ENCODE data around the gene COL5A1. TPM values are rescaled to one million over a fixed set of nuclear protein-coding genes. Genes with fewer than 3 reads are reported as not detected.

COL5A1 gene
- total RNA-seq, 4 donors from 2014 or later: 4.8 to 16.5 (median 9.4) TPM

DNA sequence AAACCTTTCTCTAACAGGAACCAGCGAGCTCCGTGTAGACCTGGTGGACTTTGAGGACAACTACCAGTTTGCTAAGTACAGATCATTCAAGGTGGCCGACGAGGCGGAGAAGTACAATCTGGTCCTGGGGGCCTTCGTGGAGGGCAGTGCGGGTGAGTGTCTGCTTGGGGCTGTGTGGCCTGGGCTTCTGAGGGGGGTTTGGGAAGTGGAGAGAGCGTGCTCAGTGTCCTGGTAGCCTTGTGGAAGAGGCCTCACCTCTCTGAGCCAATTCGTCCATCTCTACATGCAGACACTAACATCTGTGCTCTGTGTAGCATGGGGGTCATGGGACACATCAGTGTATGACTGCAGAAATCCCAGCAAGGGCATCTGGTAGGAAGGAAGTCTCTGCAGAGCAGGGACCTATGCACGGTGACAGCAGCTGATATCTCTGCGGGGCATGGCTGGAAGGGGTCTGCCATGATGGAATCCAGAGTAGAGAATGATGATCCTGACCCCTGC is 244.9 kb downstream of the COL5A1 start:
- Histone ChIP-seq H3K4me3 (replicated peaks in 1 of 3) (no peak overlapping the region), H3K27ac (no peak overlapping the region), H3K27me3 (no peaks in the 10 kb centered on the region), H3K4me1 (peaks cover 2 to 6% of the 10 kb centered on the region in 2 donors), H3K9me3 (no peaks in the 10 kb centered on the region), H3K36me3 (no peaks in the 10 kb centered on the region)
- no peak for DNase-seq
- TF ChIP-seq, protein P1, sequence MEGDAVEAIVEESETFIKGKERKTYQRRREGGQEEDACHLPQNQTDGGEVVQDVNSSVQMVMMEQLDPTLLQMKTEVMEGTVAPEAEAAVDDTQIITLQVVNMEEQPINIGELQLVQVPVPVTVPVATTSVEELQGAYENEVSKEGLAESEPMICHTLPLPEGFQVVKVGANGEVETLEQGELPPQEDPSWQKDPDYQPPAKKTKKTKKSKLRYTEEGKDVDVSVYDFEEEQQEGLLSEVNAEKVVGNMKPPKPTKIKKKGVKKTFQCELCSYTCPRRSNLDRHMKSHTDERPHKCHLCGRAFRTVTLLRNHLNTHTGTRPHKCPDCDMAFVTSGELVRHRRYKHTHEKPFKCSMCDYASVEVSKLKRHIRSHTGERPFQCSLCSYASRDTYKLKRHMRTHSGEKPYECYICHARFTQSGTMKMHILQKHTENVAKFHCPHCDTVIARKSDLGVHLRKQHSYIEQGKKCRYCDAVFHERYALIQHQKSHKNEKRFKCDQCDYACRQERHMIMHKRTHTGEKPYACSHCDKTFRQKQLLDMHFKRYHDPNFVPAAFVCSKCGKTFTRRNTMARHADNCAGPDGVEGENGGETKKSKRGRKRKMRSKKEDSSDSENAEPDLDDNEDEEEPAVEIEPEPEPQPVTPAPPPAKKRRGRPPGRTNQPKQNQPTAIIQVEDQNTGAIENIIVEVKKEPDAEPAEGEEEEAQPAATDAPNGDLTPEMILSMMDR (IDR thresholded peaks at IDR 0.05): no peak
- no peak for TF ChIP-seq POLR2A (IDR thresholded peaks at IDR 0.05)
- WGBS, 2 donors: 91 to 97% methylated on average over 11 of the region's 11 CpGs
- intact Hi-C loops (cut with DNase I): no loop called here

DNA sequence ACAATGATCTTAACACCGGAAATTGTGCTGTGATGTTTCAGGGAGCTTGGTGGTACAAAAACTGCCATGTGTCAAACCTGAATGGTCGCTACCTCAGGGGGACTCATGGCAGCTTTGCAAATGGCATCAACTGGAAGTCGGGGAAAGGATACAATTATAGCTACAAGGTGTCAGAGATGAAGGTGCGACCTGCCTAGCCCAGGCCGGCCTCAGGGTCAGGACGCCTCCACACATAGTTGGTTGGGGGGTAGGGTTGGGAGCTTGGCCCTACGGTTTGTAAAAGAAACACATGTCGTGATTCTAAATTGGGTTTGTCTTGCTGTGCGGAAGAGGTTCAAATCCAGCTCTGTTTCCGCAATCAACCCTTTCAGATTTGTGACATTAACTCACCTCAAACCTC is 245.6 kb downstream of the COL5A1 start:
- intact Hi-C loops (cut with DNase I): no loop called here
- no peak for DNase-seq
- Histone ChIP-seq H3K36me3 (no peaks in the 10 kb centered on the region), H3K27me3 (no peaks in the 10 kb centered on the region), H3K9me3 (no peaks in the 10 kb centered on the region), H3K4me1 (no peaks in the 10 kb centered on the region), H3K27ac (no peak overlapping the region), H3K4me3 (replicated peaks in 1 of 3) (no peak overlapping the region)
- 91 to 94% methylated on average over 10 of the region's 10 CpGs for WGBS, 2 donors
- TF ChIP-seq POLR2A (IDR thresholded peaks at IDR 0.05): no peak
- TF ChIP-seq, protein P1 (IDR thresholded peaks at IDR 0.05): no peak

DNA sequence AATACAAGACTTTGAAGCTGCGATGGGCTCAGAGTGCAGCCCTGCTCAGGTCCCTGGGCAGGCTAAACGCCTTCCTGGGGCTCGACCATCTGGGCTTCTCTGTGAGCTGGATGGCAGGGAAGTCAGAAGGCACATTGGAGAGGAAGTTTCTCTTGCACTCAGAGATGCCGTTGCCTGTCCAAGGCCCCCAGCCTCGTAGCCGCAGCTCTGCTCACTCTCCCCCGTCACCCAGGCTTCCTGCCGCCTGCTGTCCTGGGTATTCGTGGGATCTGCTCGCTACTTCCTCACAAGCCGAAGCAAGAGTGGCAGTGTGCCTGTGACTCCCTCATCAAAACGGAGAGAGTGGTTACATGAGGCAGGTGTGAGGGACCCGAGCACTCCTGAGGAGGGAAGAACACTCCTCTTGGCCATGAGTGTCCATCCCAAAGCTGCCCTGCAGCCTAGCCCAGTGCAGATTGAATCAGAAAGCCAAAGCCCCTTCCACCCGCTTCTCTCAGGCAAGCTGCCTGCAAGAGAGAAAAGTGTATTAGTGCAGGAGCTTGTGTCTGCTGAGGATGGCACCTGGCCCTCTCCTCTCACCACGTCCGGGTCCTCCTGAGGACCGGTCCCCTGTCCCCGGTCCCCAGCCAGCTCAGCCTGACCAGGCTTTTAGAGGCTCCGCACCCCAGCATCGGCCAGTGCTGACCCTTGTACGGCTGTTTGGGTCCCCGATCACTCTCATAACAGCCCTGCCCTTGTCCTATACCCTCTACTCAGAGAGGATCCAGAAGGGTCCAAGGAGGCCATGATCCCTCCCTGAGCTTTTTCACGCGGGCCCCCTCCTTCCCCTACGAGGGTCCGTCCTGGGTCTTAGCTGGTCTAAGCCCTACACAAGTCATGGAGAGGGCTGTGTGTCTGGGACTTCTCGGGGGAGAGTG is 246.3 kb downstream of the COL5A1 start:
- Histone ChIP-seq H3K4me1 (no peaks in the 10 kb centered on the region), H3K36me3 (no peaks in the 10 kb centered on the region), H3K4me3 (replicated peaks in 1 of 3) (no peak overlapping the region), H3K27me3 (no peaks in the 10 kb centered on the region), H3K27ac (no peak overlapping the region), H3K9me3 (no peaks in the 10 kb centered on the region)
- 75 to 77% methylated on average over 21 to 27 of the region's 27 CpGs for WGBS, 2 donors
- intact Hi-C loops (cut with DNase I): no loop called here
- DNase-seq: no peak
- TF ChIP-seq POLR2A (IDR thresholded peaks at IDR 0.05): no peak
- TF ChIP-seq, protein P1 (IDR thresholded peaks at IDR 0.05): no peak

DNA sequence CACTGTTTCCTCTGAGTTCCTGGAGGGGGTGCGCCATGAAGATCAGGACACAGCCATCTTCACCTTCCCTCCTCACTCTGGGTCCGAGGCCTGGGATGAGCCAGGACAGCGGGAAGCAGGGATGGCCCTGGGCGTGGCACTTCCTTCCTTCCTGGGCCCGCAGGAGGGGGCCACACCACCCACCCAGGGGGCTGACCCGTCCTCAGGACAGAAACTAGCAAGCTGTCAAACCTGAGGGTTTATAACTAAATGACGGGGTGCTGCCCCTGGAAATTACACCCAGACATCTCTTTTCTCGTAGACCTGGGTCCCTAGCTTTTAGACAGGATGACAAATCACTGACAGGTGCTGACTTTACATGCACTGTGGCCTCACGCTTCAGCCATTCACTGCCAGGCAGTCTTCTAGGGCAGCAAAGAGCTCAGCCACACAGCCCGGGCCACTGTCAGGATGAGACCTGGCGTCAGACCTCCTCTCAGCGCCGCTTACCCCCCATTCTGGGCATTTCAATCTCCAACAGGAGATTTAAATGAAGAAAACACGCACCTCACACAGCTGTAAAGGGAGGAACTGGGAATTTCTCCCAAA is 247.1 kb downstream of the COL5A1 start:
- Histone ChIP-seq H3K4me1 (no peaks in the 10 kb centered on the region), H3K36me3 (no peaks in the 10 kb centered on the region), H3K9me3 (no peaks in the 10 kb centered on the region), H3K27ac (no peak overlapping the region), H3K4me3 (replicated peaks in 1 of 3) (no peak overlapping the region), H3K27me3 (no peaks in the 10 kb centered on the region)
- intact Hi-C loops (cut with DNase I): no loop called here
- no peak for TF ChIP-seq POLR2A (IDR thresholded peaks at IDR 0.05)
- TF ChIP-seq, protein P1 (IDR thresholded peaks at IDR 0.05): no peak
- no peak for DNase-seq
- WGBS, 2 donors: 88% methylated on average over 10 to 14 of the region's 14 CpGs
